Suprapubic skin (tissue), 4 donors: ENCODE measurements around the gene METTL1.

Experiments
- EP300 ChIP-seq: sonication (generic); formaldehyde crosslinking; IDR thresholded peaks from one replicate; pipeline ENCODE4 v1.6.1; 2017; ENCODE audit warnings: antibody characterized with exemption
- POLR2A ChIP-seq, 2 donors: fragments of 450-650 bp; IDR thresholded peaks; one replicate each; pipeline ENCODE4 v1.6.1; 2017; ENCODE audit warnings: antibody characterized with exemption in 2 of 2, mild to moderate bottlenecking in 2 of 2, moderate library complexity in 2 of 2
- POLR2AphosphoS5 ChIP-seq, 3 donors: sonication (generic); formaldehyde crosslinking; IDR thresholded peaks; one replicate each; pipeline ENCODE4 v1.6.1; 2017; ENCODE audit warnings: antibody characterized with exemption in 3 of 3
- TF ChIP-seq, protein P1 (sequence below), 2 donors: fragments of 200-600 bp in 1 of 2; fragments of 450-650 bp in 1 of 2; sonication (generic) in 1 of 2; IDR thresholded peaks; one replicate each; pipeline ENCODE4 v1.5.1; 2016 to 2019; ENCODE audit warnings: antibody characterized with exemption in 2 of 2, mild to moderate bottlenecking in 1 of 2, moderate library complexity in 1 of 2

DNA sequence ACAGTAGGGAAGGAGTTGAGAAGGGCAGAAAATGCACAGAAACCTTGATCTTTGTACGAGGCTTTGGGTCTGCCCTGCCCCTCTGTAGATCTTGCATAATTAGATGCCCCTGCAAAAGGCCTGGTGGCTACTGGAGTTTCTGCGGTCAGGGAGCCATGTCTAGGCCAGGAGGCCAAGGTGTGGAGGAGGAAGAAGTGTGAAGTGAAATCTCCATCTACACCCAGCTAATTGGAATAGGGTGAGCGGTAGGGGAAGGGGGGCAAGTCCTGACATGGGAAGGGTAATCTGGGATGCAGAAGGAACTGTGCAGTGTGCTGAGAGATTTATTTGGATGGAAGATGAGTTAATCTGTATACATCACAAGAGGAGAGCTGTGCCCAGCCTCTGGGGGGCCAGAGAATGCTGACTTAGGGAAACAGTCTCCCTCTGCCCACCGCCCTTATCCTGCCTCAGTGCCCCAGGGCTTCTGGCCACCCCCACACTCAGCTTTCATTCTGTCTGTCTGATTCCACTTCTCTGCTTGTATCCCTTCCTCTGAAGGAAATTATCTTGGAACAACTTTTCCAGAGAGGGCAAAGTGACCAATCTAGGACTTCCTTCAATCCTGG, 10.4 kb downstream of the METTL1 start:
- TF ChIP-seq, protein P1, sequence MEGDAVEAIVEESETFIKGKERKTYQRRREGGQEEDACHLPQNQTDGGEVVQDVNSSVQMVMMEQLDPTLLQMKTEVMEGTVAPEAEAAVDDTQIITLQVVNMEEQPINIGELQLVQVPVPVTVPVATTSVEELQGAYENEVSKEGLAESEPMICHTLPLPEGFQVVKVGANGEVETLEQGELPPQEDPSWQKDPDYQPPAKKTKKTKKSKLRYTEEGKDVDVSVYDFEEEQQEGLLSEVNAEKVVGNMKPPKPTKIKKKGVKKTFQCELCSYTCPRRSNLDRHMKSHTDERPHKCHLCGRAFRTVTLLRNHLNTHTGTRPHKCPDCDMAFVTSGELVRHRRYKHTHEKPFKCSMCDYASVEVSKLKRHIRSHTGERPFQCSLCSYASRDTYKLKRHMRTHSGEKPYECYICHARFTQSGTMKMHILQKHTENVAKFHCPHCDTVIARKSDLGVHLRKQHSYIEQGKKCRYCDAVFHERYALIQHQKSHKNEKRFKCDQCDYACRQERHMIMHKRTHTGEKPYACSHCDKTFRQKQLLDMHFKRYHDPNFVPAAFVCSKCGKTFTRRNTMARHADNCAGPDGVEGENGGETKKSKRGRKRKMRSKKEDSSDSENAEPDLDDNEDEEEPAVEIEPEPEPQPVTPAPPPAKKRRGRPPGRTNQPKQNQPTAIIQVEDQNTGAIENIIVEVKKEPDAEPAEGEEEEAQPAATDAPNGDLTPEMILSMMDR (IDR thresholded peaks at IDR 0.05) = no peak
- TF ChIP-seq POLR2A (IDR thresholded peaks at IDR 0.05) (no peak), POLR2AphosphoS5 (IDR thresholded peaks at IDR 0.05) (no peak), EP300 (no peak)
